Endothelial cell of umbilical vein (primary cell): Measurements from ENCODE around the gene DLG1. TPM values are rescaled to one million over a fixed set of nuclear protein-coding genes. Genes with fewer than 3 reads are reported as not detected.

Experiments used
- BruUV-seq: library from RNA; stranded (reverse); fragments of 400-500 nt; replicated peaks from 2 replicates; lab custom pipeline; 2021; lab: Mats Ljungman, UMichigan
- CTCF ChIA-PET: fragments of 300-600, 350-600 bp; sonication (Branson Sonifier 250); formaldehyde crosslinking; loops from one replicate; lab custom pipeline; 2021; ENCODE audit warnings: antibody characterized with exemption, inconsistent platforms; lab: Charles Lee
- POLR2A ChIA-PET: fragments of 300-600, 350-600 bp; sonication (Branson Sonifier 250); formaldehyde crosslinking; loops from one replicate; lab custom pipeline; 2021; ENCODE audit warnings: antibody characterized with exemption, inconsistent platforms; lab: Charles Lee
- DNase-seq: peaks from one replicate; pipeline ENCODE4 v3.0.0-alpha.2; 2011; ENCODE audit warnings: low read depth, low spot score
- FAIRE-seq: peaks from 2 replicates; lab custom pipeline; 2011; peaks lifted over from hg19 to GRCh38; lab: Jason Lieb, UNC
- H2AFZ ChIP-seq: 2 replicates; pipeline ENCODE4 v1.6.0; 2012; ENCODE audit warnings: low read depth, low read length, control low read depth, inconsistent platforms
- H3K27ac ChIP-seq: 2 replicates; pipeline ENCODE4 v1.5.1; 2011; ENCODE audit warnings: low read depth, mild to moderate bottlenecking, control low read depth, low read length, moderate library complexity; ENCODE audit not compliant: insufficient read depth
- H3K27me3 ChIP-seq, 2 experiments: 2 replicates each; pipeline versions ENCODE4 v1.6.0 to v1.6.1; 2011; ENCODE audit warnings: low read length in 2 of 2, mixed read lengths in 1 of 2; ENCODE audit not compliant: control insufficient read depth in 2 of 2, insufficient read depth in 2 of 2
- H3K36me3 ChIP-seq, 2 experiments: 2 replicates in 1 of 2; 3 replicates in 1 of 2; pipeline ENCODE4 v1.5.1; 2011; ENCODE audit warnings: low read length in 2 of 2, mild to moderate bottlenecking in 1 of 2, moderate library complexity in 1 of 2; ENCODE audit not compliant: control insufficient read depth in 2 of 2, insufficient read depth in 2 of 2; ENCODE audit errors: extremely low read depth in 1 of 2
- H3K4me1 ChIP-seq: 3 replicates; pipeline ENCODE4 v1.5.1; 2011; ENCODE audit warnings: mild to moderate bottlenecking, low read length; ENCODE audit not compliant: control insufficient read depth, insufficient read depth; ENCODE audit errors: extremely low read depth
- H3K4me2 ChIP-seq: 2 replicates; pipeline ENCODE4 v1.6.1; 2011; ENCODE audit warnings: low read length, control low read depth, mixed read lengths; ENCODE audit not compliant: insufficient read depth
- H3K4me3 ChIP-seq, 3 experiments: fragments of 200-600 bp in 1 of 3; sonication (generic), shearing (Covaris generic) in 1 of 3; replicated peaks in 1 of 3; 2 replicates each; pipeline ENCODE4 v1.5.1; 2011 to 2016; ENCODE audit warnings: control low read depth in 3 of 3, low read length in 3 of 3, mild to moderate bottlenecking in 2 of 3, inconsistent platforms in 1 of 3, low read depth in 1 of 3, moderate library complexity in 1 of 3; ENCODE audit not compliant: insufficient read depth in 1 of 3
- H3K79me2 ChIP-seq: 2 replicates; pipeline ENCODE4 v1.6.0; 2012; ENCODE audit warnings: low read length, inconsistent platforms; ENCODE audit not compliant: control insufficient read depth, insufficient read depth
- H3K9ac ChIP-seq: replicated peaks from 2 replicates; pipeline ENCODE3; 2011; ENCODE audit warnings: low read length, control low read depth; ENCODE audit not compliant: insufficient read depth; ENCODE audit errors: extremely low read depth
- H3K9me1 ChIP-seq: replicated peaks from 3 replicates; pipeline ENCODE4 v1.6.0; 2011; ENCODE audit warnings: mild to moderate bottlenecking, low read length; ENCODE audit not compliant: control insufficient read depth, insufficient read depth; ENCODE audit errors: extremely low read depth
- H3K9me3 ChIP-seq: replicated peaks from 2 replicates; pipeline ENCODE4 v1.5.1; 2012; ENCODE audit warnings: low read length, inconsistent platforms; ENCODE audit not compliant: control insufficient read depth, insufficient read depth
- H4K20me1 ChIP-seq: replicated peaks from 2 replicates; pipeline ENCODE3; 2011; ENCODE audit warnings: mild to moderate bottlenecking, low read length; ENCODE audit not compliant: control insufficient read depth, insufficient read depth; ENCODE audit errors: extremely low read depth
- CTCF ChIP-seq, 2 donors: IDR thresholded peaks; 1 replicate in 1 of 2; 2 replicates in 1 of 2; pipeline ENCODE4 v1.5.1; 2011; ENCODE audit warnings: low read length in 2 of 2, mild to moderate bottlenecking in 2 of 2, moderate library complexity in 2 of 2, control low read depth in 1 of 2, inconsistent platforms in 1 of 2, low read depth in 1 of 2; ENCODE audit not compliant: insufficient read depth in 1 of 2; ENCODE audit errors: extremely low read depth in 1 of 2
- EZH2 ChIP-seq: IDR thresholded peaks from 2 replicates; pipeline ENCODE4 v1.6.1; 2012; ENCODE audit warnings: borderline replicate concordance, low read depth, mild to moderate bottlenecking, moderate library complexity, low read length, inconsistent platforms; ENCODE audit not compliant: severe bottlenecking
- GATA2 ChIP-seq: IDR thresholded peaks from 2 replicates; pipeline ENCODE4 v1.7.0; 2011; ENCODE audit warnings: low read depth, mild to moderate bottlenecking, moderate library complexity, mixed read lengths, low read length; ENCODE audit not compliant: insufficient read length, insufficient read depth
- JUN ChIP-seq: IDR thresholded peaks from 2 replicates; pipeline ENCODE4 v1.6.1; 2011; ENCODE audit warnings: borderline replicate concordance, low read depth; ENCODE audit not compliant: insufficient read length, insufficient read depth
- MYC ChIP-seq: IDR thresholded peaks from one replicate; pipeline ENCODE4 v1.6.1; 2011; ENCODE audit warnings: mild to moderate bottlenecking, low read depth, low read length
- POLR2A ChIP-seq: IDR thresholded peaks from 2 replicates; pipeline ENCODE4 v1.6.1; 2012; ENCODE audit warnings: low read depth, mild to moderate bottlenecking, control low read depth, low read length
- dilution Hi-C: fragments of 300-500 bp; cut with MboI; formaldehyde crosslinking; loops from one replicate; pipeline ENCODE4 v1.15.0; 2019; ENCODE audit warnings: low sequenced_read_pairs; ENCODE audit not compliant: extremely low pct_ligation_motif_present
- intact Hi-C: fragments of 100-400 bp; cut with micrococcal nuclease; formaldehyde crosslinking; loops from one replicate; pipeline ENCODE4 v1.10.0; 2022
- polyA plus RNA-seq, 4 experiments: library from polyadenylated mRNA; depleted of rRNA in 3 of 4; stranded (reverse) in 3 of 4; unstranded in 1 of 4; fragments of >200 nt; gene quantifications; 2 replicates each; pipeline versions ENCODE4 v1.2.1 to v1.2.3, GENCODE V29; 2011 to 2012; ENCODE audit warnings: missing spikeins in 1 of 4
- total RNA-seq: library from RNA; stranded (reverse); gene quantifications from 2 replicates; pipeline ENCODE4 v1.2.3, GENCODE V29; 2021

DLG1 gene
- total and polyA plus RNA-seq, 2 donors (not counting 3 experiments of a cell fraction or from before 2014, with no cell fraction given), result 26.5 to 80.1 TPM

GRCh38 chr3:197239857-197240256 lies 58.6 kb downstream of the DLG1 start:
- peaks cover 96% of the 10 kb centered on the region for H3K79me2 ChIP-seq
- FAIRE-seq, result no peak
- no peak overlapping the region for H3K4me3 ChIP-seq
- peaks cover 12% of the 10 kb centered on the region for H4K20me1 ChIP-seq
- no peaks in the 10 kb centered on the region for H3K9me3 ChIP-seq
- H3K27me3 ChIP-seq, result no peaks in the 10 kb centered on the region
- H2AFZ ChIP-seq, result no peak overlapping the region
- peaks cover 0 to 2% of the 10 kb centered on the region in 2 experiments for H3K36me3 ChIP-seq
- H3K4me2 ChIP-seq, result no peak overlapping the region
- POLR2A ChIA-PET, result no interaction called here
- no peak overlapping the region for H3K27ac ChIP-seq
- H3K9ac ChIP-seq, result no peak overlapping the region
- no peak for DNase-seq
- CTCF ChIA-PET, result interaction anchor here (1.4 to 1.5 kb wide), 2 partner anchors 8 to 16 kb away, joined by 4 to 5 read pairs; no protein-coding TSS in a partner anchor
- intact Hi-C loops (no loop called here), dilution Hi-C loops (no loop called here)
- no peaks in the 10 kb centered on the region for H3K9me1 ChIP-seq
- no peak for TF ChIP-seq POLR2A
- no peak for TF ChIP-seq EZH2
- no peak for TF ChIP-seq CTCF (IDR thresholded peaks at IDR 0.05; ENCODE audit: extremely low read depth in 1 of 2, insufficient read depth in 1 of 2, low read depth in 1 of 2, low read length in 2 of 2)
- H3K4me1 ChIP-seq, result no peaks in the 10 kb centered on the region
- BruUV-seq, result no TSS peak

- DNase-seq, result no peak
- POLR2A ChIA-PET, result no interaction called here
- Histone ChIP-seq H3K9me1 (no peaks in the 10 kb centered on the region), H3K27ac (no peak overlapping the region), H3K9me3 (no peaks in the 10 kb centered on the region), H3K27me3 (no peaks in the 10 kb centered on the region), H3K4me1 (no peaks in the 10 kb centered on the region), H3K4me2 (no peak overlapping the region), H3K36me3 (no peaks in the 10 kb centered on the region), H4K20me1 (peaks cover 12% of the 10 kb centered on the region), H3K79me2 (peaks cover 97% of the 10 kb centered on the region), H2AFZ (no peak overlapping the region), H3K4me3 (no peak overlapping the region), H3K9ac (no peak overlapping the region)
- no peak for TF ChIP-seq GATA2
- TF ChIP-seq MYC, result no peak
- no peak for TF ChIP-seq JUN
- no peak for TF ChIP-seq CTCF (IDR thresholded peaks at IDR 0.05; ENCODE audit: extremely low read depth in 1 of 2, insufficient read depth in 1 of 2, low read depth in 1 of 2, low read length in 2 of 2)
- FAIRE-seq, result no peak
- intact Hi-C loops (no loop called here), dilution Hi-C loops (no loop called here)
- CTCF ChIA-PET, result interaction anchor here (1.3 to 1.4 kb wide), 2 partner anchors 15 to 263 kb away, joined by 3 to 4 read pairs; no protein-coding TSS in a partner anchor
- BruUV-seq, result no TSS peak
Measured at GRCh38 chr3:197238842-197239241, 59.6 kb downstream of the DLG1 start.
